ENCODE data around the gene VPS41.
"Not testable (repeated sequence)": the region's sequence is repeated elsewhere in the genome, so short reads cannot be mapped to it uniquely, and the experiment has no call there.

The VPS41 gene

GRCh38 chr7:38855386-38855785 is 53.6 kb downstream of the VPS41 start:
- TF ChIP-seq ZFX (IDR thresholded peaks at IDR 0.05) = no peak
- TF ChIP-seq CTCF (conservative IDR thresholded peaks at IDR 0.05) = no peak
- H3K27ac ChIP-seq = no peak overlapping the region

GRCh38 chr7:38854947-38855346 is 54.0 kb downstream of the VPS41 start:
- not testable (repeated sequence) for H3K27ac ChIP-seq

- TF ChIP-seq ZFX (IDR thresholded peaks at IDR 0.05) = no peak
- TF ChIP-seq CTCF (conservative IDR thresholded peaks at IDR 0.05) = no peak
- H3K27ac ChIP-seq = no peak overlapping the region
These were observed 57.7 kb downstream of the VPS41 start for GRCh38 chr7:38851321-38851720.

- no peak for TF ChIP-seq CTCF (conservative IDR thresholded peaks at IDR 0.05)
- TF ChIP-seq ZFX (IDR thresholded peaks at IDR 0.05) = no peak
- H3K27ac ChIP-seq = no peak overlapping the region
These were observed 62.7 kb downstream of the VPS41 start for GRCh38 chr7:38846280-38846679.

GRCh38 chr7:38844952-38845563 is 63.9 kb downstream of the VPS41 start:
- TF ChIP-seq CTCF (conservative IDR thresholded peaks at IDR 0.05) (no peak), ZFX (IDR thresholded peaks at IDR 0.05) (no peak)
- H3K27ac ChIP-seq = no peak overlapping the region

GRCh38 chr7:38842746-38843145 is 66.2 kb downstream of the VPS41 start:
- no peak overlapping the region for H3K27ac ChIP-seq
- TF ChIP-seq ZFX (IDR thresholded peaks at IDR 0.05) (no peak), CTCF (conservative IDR thresholded peaks at IDR 0.05) (no peak)

- no peak overlapping the region for H3K27ac ChIP-seq
- TF ChIP-seq ZFX (IDR thresholded peaks at IDR 0.05) (no peak), CTCF (conservative IDR thresholded peaks at IDR 0.05) (no peak)
These were observed 68.1 kb downstream of the VPS41 start for GRCh38 chr7:38840736-38841460.

- no peak for TF ChIP-seq CTCF (conservative IDR thresholded peaks at IDR 0.05)
- TF ChIP-seq ZFX (IDR thresholded peaks at IDR 0.05) = no peak
- no peak overlapping the region for H3K27ac ChIP-seq
These were observed 69.1 kb downstream of the VPS41 start for GRCh38 chr7:38839851-38840250.
